ENCODE results near the gene OBSCN. TPM values are rescaled to one million over a fixed set of nuclear protein-coding genes. Genes with fewer than 3 reads are reported as not detected.

OBSCN gene
- total RNA-seq, 1 experiment from 2014 or later, result 5.6 TPM

DNA sequence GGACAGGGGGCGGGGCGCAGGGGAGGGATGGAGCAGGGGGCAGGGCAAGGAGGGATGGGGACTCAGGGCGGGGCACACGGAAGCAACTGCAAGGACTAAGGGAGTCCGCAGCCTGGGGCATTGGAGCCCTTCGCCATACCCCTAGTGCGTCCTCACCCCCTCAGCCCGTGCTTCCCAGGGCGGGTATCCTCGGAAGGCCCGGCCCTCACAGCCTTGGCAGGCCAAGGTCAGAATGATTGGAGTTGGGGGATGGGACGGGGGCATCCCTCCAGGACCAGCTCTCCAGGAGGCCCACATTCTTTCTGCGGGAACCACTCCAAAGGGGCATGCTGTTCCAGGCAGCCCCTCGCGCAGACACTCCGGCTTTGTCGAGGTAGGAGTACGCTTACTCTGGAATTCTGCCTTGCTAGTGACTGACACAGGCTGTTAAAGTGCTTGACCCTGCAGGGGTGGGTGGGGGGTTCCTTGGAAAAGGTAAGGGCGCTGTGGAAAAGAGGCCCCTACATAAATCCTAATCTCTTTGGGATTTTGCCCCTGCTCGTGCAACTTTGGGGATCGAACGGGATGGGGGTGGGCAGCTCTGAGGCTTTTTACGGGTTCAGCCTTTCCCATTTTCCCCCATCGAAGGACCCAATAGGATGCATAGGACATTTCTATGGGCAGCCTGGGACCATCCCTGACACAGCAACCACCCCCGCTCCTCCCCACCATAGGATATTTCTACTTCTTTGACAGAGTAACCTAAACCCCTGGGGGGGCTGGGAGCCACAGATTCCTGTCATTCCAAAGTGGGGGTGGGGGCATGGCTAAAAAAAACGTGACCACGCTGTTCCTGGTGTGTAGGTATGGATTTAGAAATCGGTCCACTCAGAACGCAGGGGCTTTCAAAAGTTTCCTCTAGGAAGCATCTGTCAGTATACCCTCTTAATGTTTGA, 199.5 kb downstream of the OBSCN start:
- H3K4me3 Mint-ChIP-seq (ENCODE audit: unreplicated experiment), result peak overlapping the region; percentile 95
- TF ChIP-seq, protein P1, sequence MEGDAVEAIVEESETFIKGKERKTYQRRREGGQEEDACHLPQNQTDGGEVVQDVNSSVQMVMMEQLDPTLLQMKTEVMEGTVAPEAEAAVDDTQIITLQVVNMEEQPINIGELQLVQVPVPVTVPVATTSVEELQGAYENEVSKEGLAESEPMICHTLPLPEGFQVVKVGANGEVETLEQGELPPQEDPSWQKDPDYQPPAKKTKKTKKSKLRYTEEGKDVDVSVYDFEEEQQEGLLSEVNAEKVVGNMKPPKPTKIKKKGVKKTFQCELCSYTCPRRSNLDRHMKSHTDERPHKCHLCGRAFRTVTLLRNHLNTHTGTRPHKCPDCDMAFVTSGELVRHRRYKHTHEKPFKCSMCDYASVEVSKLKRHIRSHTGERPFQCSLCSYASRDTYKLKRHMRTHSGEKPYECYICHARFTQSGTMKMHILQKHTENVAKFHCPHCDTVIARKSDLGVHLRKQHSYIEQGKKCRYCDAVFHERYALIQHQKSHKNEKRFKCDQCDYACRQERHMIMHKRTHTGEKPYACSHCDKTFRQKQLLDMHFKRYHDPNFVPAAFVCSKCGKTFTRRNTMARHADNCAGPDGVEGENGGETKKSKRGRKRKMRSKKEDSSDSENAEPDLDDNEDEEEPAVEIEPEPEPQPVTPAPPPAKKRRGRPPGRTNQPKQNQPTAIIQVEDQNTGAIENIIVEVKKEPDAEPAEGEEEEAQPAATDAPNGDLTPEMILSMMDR (IDR thresholded peaks at IDR 0.05; ENCODE audit: insufficient read depth in 1 of 2, low read depth in 1 of 2, low read length in 1 of 2, severe bottlenecking in 1 of 2, unreplicated experiment in 1 of 2), result no peak
- Histone ChIP-seq H3K9me3 (no peaks in the 10 kb centered on the region), H3K27me3 (replicated peaks; ENCODE audit: control insufficient read depth, insufficient read depth, low read length) (no peaks in the 10 kb centered on the region), H3K36me3 (ENCODE audit: control insufficient read depth, insufficient read depth, low read length) (peaks cover 6% of the 10 kb centered on the region), H3K4me3 (ENCODE audit: low read depth, low read length) (peak overlapping the region; percentile 99), H3K4me1 (peaks cover 26% of the 10 kb centered on the region)
- peak in 1 of 2 experiments; percentile 48 for DNase-seq
- H3K4me1 Mint-ChIP-seq (ENCODE audit: low read depth, unreplicated experiment), result peaks cover 20% of the 10 kb centered on the region
- no peaks in the 10 kb centered on the region for H3K27me3 Mint-ChIP-seq (ENCODE audit: insufficient read depth, unreplicated experiment)
- no peaks in the 10 kb centered on the region for H3K9me3 Mint-ChIP-seq (ENCODE audit: unreplicated experiment)
- CTCF ChIA-PET, result interaction anchor here (0.6 to 1.9 kb wide), 8 partner anchors 14 to 655 kb away, joined by 3 to 10 read pairs (median 7); a partner anchor contains a TSS
- H3K36me3 Mint-ChIP-seq (ENCODE audit: insufficient read depth, unreplicated experiment), result peaks cover 52% of the 10 kb centered on the region
- POLR2A ChIA-PET, result interaction anchor here (0.6 to 2.1 kb wide), 16 partner anchors 9 to 325 kb away, joined by 3 to 31 read pairs (median 6); partner anchors contain the start of gene ARF1
- H3K27ac Mint-ChIP-seq (ENCODE audit: unreplicated experiment), result peak overlapping the region; percentile 93
- BruUV-seq (replicated peaks), result TSS peak; percentile 55
- intact Hi-C loops (cut with micrococcal nuclease; ENCODE audit: unreplicated experiment), result loop anchor here (1.0 kb wide), 2 partner anchors 26 to 50 kb away; a partner anchor contains a TSS

DNA sequence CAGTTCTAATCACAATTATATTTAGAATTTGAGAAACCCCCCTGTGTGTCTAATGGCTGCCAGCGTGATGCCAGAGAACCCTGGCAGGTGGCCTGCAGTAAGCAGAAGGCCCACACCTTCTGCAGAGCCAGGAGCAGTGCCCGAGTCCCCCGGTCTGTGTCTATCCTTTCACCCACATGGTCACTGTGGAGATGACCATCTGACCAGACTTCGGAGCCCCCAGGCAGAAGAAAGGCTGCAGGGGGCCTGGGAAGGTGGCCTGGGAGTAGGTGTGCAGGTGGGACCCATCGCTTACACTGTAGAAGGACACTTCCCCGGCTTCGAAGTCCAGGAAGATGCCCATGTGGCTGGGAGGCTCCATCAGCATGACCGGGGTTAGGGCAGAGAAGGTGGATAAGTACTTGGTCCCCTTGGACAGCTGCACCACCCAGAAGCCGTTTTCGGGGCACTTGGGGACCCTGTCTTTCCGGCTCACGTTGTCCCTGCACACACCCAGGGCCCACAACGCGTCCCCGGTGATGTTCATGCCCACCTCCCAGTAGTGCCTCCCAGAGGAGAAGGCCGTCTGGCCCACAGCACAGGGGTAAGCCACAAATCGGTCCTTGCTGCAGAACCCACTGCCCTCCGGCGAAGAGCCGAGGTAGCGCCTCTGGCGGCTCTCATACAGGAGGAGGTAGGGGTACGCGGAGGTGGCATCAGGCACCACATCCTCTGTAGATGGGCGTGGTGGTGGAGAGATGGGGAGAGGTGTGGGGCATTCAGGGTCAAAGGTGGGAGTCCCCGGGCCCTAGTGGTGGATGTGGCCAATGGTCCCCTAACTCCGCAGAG, 200.4 kb downstream of the OBSCN start:
- peaks cover 45% of the 10 kb centered on the region for H3K36me3 Mint-ChIP-seq (ENCODE audit: insufficient read depth, unreplicated experiment)
- no peaks in the 10 kb centered on the region for H3K27me3 ChIP-seq (replicated peaks; ENCODE audit: control insufficient read depth, insufficient read depth, low read length)
- TF ChIP-seq, protein P1 (IDR thresholded peaks at IDR 0.05; ENCODE audit: insufficient read depth in 1 of 2, low read depth in 1 of 2, low read length in 1 of 2, severe bottlenecking in 1 of 2, unreplicated experiment in 1 of 2), result no peak
- peaks cover 4% of the 10 kb centered on the region for H3K36me3 ChIP-seq (ENCODE audit: control insufficient read depth, insufficient read depth, low read length)
- DNase-seq, result no peak
- CTCF ChIA-PET, result no interaction called here
- peak overlapping the region; percentile 99 for H3K4me3 ChIP-seq (ENCODE audit: low read depth, low read length)
- H3K4me3 Mint-ChIP-seq (ENCODE audit: unreplicated experiment), result peak overlapping the region; percentile 95
- BruUV-seq (replicated peaks), result no TSS peak
- H3K9me3 ChIP-seq, result no peaks in the 10 kb centered on the region
- H3K4me1 ChIP-seq, result peaks cover 26% of the 10 kb centered on the region
- peaks cover 18% of the 10 kb centered on the region for H3K4me1 Mint-ChIP-seq (ENCODE audit: low read depth, unreplicated experiment)
- no peaks in the 10 kb centered on the region for H3K27me3 Mint-ChIP-seq (ENCODE audit: insufficient read depth, unreplicated experiment)
- no peak overlapping the region for H3K27ac Mint-ChIP-seq (ENCODE audit: unreplicated experiment)
- POLR2A ChIA-PET, result no interaction called here
- H3K9me3 Mint-ChIP-seq (ENCODE audit: unreplicated experiment), result no peaks in the 10 kb centered on the region
- intact Hi-C loops (cut with micrococcal nuclease; ENCODE audit: unreplicated experiment), result no loop called here
